Panc1 (cell line): ENCODE results near the gene CLEC2L.

Source experiments
- POLR2AphosphoS5 ChIP-seq: IDR thresholded peaks from 2 replicates; pipeline ENCODE4 v1.6.1; 2012; ENCODE audit warnings: mild to moderate bottlenecking, low read depth, low read length, moderate library complexity
- REST ChIP-seq, 2 experiments: IDR thresholded peaks; 2 replicates each; pipeline ENCODE4 v1.6.1; 2011 to 2012; ENCODE audit warnings: low read depth in 2 of 2, control low read depth in 1 of 2, low read length in 1 of 2, mild to moderate bottlenecking in 1 of 2, moderate library complexity in 1 of 2; ENCODE audit not compliant: insufficient read depth in 1 of 2
- TCF7L2 ChIP-seq: IDR thresholded peaks from 2 replicates; pipeline ENCODE4 v1.6.1; 2011; ENCODE audit warnings: mild to moderate bottlenecking, low read depth, low read length, inconsistent platforms

- TF ChIP-seq TCF7L2 (no peak), POLR2AphosphoS5 (no peak), REST (IDR thresholded peaks at IDR 0.05; ENCODE audit: insufficient read depth in 1 of 2, low read depth in 2 of 2, low read length in 1 of 2) (no peak)
Observed at GRCh38 chr7:139560678-139561077, 37.2 kb downstream of the CLEC2L start.
